NCI-H2227 treated with DMSO at 0.1 percent for 48 hours (cell line): ENCODE results near the gene GNRHR.
"Not testable (repeated sequence)": the region's sequence is repeated elsewhere in the genome, so short reads cannot be mapped to it uniquely, and the experiment has no call there.

Experiments
- DNase-seq: peaks from one replicate; lab custom pipeline; 2025; lab: John Stamatoyannopoulos, UW

Gene GNRHR, protein sequence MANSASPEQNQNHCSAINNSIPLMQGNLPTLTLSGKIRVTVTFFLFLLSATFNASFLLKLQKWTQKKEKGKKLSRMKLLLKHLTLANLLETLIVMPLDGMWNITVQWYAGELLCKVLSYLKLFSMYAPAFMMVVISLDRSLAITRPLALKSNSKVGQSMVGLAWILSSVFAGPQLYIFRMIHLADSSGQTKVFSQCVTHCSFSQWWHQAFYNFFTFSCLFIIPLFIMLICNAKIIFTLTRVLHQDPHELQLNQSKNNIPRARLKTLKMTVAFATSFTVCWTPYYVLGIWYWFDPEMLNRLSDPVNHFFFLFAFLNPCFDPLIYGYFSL

DNA sequence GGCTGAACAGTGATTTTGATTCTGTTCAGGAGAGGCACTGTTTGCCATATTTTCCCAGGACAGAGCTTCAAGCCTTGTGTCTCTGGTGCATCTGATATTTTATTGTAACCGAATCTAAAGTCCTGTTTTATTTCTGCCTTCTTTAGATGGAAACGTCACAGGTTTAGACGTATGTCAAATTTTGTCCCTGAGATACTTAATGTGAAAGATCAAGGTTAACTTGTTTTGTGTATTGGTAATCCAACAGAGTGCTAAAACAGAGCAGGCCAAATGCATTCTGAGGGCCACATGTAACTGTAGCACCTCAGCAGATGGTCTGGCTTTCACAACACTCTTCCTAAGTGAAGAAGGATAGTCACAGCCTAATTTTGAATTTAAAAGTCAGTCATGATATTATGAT, at the start of gene GNRHR:
Gene GNRHR, minus strand, starts transcription at position 101 of the 400 bp plus-strand sequence. Its CDS starts 53 bp downstream, at position 48.
- DNase-seq = no peak

DNA sequence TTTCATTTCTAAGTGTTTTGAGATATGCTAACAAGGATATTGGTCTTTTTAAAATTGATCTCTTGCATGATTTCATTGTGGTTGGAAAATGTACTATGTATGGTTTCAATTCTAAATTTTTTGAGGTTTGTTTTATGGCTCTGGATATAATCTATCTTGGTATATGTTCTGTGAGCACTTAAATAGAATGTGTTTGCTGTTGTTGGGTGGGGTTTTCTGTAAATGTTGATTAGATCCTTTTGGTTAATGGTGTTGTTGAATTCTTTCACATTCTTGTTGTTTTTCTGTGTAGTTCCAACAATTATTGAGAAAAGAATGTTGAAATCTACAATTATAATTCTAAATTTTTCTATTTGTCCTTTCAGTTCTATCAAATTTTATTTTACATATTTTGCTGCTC, 42.6 kb upstream of the GNRHR start:
- DNase-seq = no peak

DNA sequence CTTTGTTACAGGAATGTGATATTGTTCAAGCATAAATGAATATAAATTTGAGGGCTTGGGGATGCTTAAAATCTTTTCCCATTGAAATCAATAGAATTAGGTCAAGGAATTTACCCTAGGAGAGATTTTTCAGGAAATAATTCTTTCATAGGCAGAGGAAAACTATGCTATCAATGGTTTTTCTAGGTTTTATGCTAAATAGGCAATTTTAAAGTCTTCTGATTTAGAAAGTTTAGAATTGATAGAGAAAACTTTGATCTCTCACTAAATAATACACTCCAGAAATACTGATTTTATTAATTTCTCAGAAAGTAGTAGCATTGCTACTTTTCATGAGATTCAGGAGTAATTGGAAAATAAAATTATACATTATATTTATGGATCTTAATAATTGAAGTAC, 36.5 kb upstream of the GNRHR start:
- no peak for DNase-seq

DNA sequence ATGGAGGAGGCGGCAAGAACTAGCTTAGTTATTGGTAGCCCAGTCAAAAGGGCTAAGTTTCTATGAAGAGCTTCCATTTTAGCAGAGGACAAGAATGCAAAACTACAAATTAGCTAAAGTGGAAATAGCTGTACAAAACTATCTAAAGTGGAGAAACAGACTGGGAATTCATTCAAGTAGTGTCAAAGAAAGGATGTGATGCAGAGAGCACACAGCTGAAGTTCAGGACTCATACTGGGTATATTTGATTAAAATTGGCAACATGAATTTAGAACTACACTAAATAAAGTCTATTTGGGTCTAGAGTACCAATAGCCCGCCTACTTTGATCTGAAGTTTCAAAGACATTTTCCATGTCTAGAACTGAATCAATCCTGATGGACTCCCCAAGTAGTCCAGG, 33.1 kb upstream of the GNRHR start:
- DNase-seq = no peak

DNA sequence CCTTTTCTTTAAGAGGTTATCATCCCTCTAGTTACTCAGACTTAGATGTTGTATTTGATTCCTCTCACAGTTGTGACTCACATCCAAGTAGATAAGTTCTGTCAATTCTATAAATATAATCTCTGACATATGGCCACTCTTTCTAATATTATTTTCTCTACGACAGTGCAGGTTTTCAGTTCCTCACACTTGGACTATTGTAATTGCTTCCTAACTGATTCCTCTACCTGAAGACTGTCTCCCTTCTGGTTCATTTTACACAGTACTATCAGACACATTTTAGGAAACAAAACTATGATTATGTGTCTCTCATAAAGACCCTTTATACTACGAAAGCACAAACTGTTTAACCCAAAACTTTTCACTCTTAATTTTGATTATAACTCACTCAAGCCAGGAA, 31.3 kb upstream of the GNRHR start:
- DNase-seq = no peak

DNA sequence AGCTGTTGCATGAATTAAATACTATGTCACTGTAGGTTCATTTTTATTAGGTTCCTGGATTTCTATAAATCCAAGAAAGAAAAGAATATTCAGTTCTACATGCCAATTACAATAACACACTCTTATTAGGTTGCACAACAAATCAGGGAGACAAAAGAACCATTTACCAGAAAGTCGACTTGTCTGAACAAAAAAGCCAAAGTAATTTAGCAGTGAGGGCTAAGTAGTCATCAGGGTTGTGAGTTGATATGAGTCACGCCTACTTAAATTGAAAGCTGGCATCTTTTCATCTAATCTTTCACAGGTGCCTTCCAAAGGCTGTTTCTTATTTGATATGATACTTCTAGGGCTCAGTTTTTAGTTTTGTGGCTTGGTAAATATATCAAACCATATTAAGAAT, 25.4 kb upstream of the GNRHR start:
- DNase-seq = peak; percentile 37

DNA sequence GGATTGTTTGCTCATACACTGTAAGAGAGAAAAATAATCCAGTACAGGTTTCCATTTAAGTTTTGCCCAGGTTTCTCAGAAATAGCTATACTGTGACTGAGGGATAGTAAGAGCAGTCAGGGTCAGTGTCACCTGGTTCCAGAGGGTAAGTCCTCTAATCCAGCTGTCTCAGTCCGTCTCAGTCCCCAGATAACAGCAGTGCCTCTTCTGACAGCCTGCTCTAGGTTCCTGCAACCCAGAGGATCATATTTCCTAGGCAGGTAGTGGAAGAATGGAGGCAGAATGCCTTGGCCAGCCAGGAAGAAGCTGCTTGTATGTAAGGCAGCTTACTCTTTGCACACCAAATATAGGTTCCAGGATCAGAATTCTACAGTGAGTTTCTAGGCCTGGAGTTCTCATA, 22.6 kb upstream of the GNRHR start:
- DNase-seq = no peak

DNA sequence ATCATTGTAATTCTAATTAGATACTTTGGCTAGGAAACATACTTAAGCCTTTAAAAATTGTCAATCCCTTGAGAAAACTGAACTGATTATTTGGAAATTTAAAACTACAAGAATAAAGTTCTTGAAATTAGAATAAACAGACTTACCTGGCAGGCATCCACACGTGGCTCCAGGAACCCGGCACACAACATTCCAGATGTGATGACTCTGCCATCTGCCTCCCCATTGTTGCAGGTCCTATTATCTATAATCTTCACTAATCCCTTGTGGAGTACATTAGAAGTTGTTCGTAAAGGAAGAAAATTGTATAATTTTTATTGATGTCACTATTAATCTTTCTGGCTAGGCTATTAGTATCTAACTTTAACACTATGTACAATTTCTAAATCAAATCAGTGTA, 16.2 kb upstream of the GNRHR start:
- no peak for DNase-seq

DNA sequence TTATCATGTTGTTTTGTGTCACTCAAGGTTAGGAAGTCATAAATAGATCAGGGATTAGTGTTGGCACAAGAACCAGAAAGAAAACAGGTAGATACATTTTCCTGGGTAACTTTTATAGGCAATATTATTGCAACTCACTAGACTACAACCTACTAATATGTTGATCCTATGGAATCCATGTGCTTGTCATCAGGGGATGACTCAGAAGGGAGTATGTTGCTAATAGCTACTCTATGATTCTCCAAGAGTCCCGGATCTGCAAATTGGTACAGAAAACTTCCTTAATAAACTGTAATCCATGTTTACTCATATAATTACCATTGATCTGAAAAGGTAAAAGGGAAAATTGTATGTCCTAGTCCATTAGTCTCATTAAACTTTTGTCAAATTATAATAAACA, 11.7 kb upstream of the GNRHR start:
- no peak for DNase-seq

DNA sequence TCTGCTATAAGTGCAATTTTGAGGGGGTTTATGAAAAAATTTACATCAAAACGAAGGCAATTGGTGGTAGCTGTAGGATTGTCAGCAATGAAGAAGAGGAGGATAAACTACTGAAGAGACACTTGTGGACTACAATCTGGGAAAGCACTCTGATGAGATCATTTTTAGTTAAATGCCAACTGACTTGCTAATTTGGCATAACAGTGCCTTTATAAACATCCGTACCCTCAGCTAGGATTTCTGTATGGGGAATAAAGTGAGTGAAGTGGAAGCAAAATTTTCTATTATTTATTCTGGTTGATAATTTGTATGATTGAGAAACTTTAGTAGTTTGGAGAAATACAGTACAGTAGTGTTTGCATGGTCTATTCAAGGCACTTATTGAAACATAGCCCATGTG, 11.2 kb upstream of the GNRHR start:
- no peak for DNase-seq

DNA sequence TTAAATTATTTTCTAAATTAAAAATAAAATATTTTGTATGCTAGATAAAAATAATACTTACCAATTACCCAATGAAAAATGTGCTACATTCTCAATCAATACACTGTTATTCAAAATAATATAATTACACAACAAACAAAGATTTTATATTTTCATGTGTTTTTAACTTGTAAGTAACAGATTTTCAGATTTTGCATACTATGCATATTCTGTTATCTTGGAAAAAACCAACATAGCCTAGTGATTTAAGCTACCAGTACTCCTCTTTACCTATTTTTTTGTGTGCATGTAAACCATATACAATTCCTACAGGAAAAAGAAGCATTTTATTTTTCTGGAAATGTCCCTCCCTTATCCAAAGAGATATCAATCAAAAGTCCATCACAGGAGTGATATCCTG, 10.0 kb upstream of the GNRHR start:
- no peak for DNase-seq

DNA sequence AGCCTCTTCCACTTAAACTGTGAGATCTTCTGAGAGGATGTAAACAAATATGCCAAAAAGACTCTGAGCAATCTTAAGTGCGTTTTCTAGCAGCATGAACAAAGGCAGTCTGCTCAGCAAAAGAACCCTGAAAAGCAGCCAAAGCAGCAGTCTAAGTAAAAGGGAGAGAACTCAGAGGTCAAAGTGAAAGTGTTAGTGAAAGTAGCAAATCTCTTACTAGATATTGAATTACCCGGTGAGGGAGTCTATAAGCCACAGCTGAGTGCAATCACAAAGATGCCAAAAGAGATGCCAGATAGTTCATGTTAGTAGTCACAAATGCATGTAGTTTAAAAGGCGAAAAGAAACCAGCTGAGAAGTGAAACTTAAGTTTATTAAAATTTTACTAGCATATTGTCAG, 7.9 kb upstream of the GNRHR start:
- DNase-seq = peak; percentile 32

DNA sequence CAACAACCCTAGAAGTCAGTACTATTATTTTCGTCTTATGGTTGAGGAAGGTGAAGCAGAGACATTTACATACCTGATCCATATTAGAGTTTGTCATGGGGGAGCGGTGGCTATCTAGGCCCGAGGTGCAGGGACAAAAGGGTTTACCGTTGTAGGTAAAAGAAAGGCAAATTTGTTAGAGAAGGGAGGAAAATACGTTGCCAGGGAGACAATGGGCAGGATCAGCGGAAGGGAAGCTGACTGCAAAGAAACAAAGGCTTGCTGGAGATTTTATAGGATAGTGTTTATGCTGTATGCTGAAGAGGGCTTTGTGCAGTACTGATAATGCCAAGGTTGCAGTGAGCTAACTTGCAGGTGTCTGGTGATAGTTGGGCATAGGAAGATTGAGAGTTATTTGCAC, 2.8 kb upstream of the GNRHR start:
- DNase-seq = not testable (repeated sequence)

DNA sequence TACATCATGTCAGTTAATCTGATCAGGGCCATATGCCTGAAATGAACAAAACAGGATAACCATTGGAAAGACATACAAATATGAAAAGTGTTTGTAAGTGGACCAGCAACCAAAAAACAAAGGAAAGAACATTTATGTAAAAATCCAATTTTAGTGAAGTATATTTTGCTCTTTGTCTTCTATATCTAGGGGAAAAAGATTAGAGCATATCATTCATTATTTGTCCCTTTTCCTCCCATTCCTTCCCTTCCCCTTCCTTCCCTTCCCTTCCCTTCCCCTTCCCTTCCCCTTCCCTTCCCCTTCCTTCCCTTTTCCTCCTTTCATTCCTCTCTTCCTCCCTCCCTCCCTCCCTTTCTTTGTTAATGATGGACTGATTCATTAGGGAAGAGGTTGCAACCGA, 1.8 kb upstream of the GNRHR start:
- DNase-seq = no peak

DNA sequence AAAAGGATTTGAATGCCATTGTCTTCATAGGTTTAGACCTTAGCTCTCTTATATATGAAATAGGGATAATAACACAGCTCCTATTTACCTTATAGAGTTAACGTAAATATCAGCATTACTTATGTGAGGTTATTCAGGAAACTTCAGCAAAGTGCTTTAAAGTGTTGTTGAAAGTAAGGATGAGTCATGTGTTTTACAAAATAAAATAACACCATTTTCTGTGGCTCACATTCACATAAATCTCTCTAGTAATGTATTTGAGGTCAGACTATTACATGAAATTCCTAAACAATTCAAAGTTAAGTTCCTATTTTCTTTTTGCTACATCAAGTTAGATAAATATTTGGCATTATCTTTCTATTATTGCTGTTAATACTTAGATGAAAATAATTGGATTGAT, 2.9 kb downstream of the GNRHR start:
- no peak for DNase-seq

DNA sequence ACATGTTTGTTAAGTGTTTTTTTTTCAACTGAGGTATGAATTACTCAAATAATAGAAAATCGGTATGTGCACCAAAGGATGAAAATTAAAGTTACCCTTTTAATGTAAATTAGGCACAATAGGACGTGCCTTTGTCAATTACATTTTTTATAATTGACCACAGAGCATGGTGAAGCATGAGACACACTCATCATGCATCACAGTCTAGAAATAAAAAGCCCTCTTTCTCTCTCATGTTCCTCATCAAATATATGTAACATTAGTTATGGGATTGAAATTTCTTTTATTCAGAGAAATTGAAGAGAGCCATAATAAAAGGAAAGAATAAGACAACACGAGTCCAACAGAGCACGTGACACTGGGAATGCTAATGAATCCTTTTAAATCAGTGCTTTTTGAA, 3.5 kb downstream of the GNRHR start:
- DNase-seq = no peak

DNA sequence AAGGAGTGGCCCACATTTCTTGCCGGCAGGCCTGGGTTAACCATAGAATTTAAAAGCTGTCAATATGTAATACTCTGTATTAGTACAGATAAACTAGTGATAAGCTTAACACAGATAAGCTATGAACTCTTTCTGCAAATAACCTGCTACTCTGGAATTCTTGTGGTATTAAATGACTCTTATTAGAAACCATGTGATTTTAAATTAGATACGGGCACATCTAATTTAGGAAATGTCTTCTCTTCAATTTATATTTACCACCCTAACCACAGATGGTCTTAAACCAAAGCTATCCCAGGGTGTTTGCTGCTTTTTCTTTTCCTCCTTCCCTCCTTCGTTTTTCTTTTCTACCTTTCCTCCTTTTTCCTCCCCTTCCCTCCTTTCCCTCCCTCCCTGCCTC, 4.9 kb downstream of the GNRHR start:
- DNase-seq = no peak

DNA sequence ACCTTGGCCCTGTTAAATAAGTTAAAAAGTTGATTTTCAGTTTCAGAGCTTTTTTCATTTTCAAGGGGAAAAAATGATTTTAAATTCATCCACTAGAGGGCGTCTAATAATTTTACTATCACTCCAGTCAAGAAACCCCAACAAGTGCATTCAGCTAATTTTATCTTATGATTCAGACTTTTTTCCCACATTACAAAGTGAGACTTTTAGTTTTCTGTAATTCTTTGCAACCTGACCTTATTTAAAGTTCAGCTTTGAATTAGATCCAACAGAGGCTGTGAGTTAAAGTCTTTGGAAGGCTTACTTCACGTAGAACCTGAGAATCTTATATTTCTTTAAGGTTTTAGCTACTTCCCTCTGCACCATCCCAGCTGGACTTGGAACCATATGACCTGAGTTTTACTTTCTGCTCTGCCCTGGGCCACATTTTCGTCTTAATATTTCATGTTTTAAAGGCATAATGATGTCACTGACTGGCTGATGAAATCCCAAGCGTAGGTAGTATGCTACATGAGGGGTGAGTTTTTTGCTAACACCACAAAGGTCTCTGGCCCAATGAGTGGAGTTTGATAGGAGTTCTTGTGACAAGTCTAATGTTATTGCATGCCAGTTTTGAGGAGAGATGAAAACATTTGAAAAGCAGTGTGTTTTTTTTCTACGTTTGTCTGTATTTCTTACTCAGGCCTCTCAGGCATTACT, 7.2 kb downstream of the GNRHR start:
- peak; percentile 39 for DNase-seq

DNA sequence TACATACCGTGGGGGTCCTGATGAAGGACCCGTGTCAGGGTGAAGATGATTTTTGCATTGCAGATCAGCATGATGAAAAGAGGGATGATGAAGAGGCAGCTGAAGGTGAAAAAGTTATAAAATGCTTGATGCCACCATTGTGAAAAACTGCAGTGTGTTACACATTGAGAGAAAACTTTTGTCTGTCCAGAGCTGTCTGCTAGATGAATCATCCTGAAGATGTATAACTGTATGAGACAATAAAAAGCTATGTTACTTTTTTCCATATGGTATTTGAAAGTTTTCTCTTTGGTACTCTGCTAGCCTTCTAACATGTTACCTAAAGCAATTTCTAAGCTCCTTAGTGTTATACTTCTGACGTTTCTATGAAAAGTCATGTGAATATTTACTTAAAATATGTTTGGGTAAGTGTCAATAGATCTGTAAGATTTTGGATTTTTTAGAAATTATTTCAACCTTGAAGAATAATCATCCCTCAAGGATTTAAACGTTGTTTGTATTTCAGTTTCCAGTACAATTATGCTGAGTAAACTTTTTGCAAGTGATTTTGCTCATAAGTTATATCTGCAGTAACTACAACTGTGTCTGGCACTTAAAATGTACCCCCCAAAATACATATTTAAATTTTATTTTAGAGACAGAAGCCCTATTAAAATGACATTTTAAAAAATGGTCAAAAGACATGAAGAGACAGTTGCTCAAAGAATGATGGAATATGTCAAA, 9.5 kb downstream of the GNRHR start:
- DNase-seq = no peak

DNA sequence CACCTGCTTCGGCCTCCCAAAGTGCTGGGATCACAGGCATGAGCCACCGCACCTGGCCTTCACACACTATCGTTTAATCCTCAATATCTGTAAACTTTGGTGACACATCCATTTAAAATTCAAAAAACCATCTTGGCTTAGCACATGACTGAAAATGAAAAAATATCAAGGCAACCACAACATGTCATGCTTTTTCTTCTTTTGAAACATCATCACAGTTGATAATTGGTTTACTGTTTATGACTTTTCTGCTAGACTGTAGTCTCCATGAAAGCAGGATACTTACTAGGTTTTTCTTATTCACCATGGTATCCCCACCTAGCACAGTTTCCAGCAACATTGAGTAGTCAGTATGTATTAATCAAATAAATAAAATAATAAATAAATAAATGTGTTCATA, 11.0 kb downstream of the GNRHR start:
- no peak for DNase-seq

DNA sequence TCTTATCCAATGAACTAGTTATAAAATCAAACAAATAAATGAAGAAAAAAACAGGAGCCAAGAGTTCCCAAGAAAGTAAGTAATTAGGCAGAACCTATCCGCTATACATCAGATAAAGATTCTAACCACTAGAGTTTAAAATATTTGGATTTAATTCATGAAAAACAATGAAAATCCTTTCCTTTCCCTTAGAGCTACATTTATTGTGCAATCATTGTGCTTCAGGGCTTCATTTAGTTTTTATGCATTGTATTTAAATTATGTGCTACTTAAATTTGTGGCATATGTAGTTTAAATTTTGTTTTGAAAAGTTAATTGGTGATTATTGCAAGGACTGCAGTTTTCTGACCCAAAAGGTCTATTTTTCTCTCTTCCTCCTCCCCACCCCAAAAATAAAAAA, 17.9 kb downstream of the GNRHR start:
- DNase-seq = no peak

DNA sequence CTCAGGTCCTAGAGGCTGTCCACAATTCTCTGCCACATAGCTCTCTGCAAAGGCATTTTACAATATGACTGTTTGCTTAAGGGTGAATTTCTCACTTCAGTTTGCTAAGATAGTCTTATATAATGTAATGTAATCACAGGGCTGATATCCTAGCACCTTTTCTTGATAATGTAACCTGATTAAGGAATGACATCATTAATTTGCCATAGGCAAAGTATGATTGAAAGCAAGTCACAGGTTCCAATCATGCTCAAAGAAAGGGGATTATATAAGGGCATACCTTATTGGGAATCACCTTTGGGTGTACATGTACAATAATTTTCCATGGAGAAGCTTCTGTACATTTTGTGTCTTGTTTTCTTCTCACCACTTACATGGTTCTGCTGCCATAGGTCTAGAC, 18.9 kb downstream of the GNRHR start:
- no peak for DNase-seq

DNA sequence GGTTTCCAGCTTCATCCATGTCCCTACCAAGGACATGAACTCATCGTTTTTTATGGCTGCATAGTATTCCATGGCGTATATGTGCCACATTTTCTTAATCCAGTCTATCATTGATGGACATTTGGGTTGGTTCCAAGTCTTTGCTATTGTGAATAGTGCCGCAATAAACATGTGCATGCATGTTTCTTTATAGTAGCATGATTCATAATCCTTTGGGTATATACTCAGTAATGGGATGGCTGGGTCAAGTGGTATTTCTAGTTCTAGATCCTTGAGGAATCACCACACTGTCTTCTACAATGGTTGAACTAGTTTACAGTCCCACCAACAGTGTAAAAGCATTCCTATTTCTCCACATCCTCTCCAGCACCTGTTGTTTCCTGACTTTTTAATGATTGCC, 23.7 kb downstream of the GNRHR start:
- not testable (repeated sequence) for DNase-seq
